Hepatocyte (in vitro differentiated cells): ENCODE measurements around the gene LCN12. TPM values are rescaled to one million over a fixed set of nuclear protein-coding genes. Genes with fewer than 3 reads are reported as not detected.

Experiments used
- DNase-seq: peaks from one replicate; pipeline ENCODE4 v3.0.0-alpha.2; 2016; ENCODE audit warnings: low spot score
- H2AFZ ChIP-seq: fragments of 200-600 bp; sonication (generic); 2 replicates; pipeline ENCODE4 v1.6.0; 2016; ENCODE audit warnings: antibody characterized with exemption, mild to moderate bottlenecking
- H3K27ac ChIP-seq: fragments of 200-600 bp; sonication (generic); 2 replicates; pipeline ENCODE4 v1.5.1; 2016; ENCODE audit warnings: mild to moderate bottlenecking
- H3K27me3 ChIP-seq: fragments of 200-600 bp; sonication (generic); 2 replicates; pipeline ENCODE4 v1.6.1; 2016
- H3K36me3 ChIP-seq: fragments of 200-600 bp; sonication (generic); replicated peaks from 2 replicates; pipeline ENCODE4 v1.5.1; 2016; ENCODE audit warnings: low read depth; ENCODE audit not compliant: insufficient read depth
- H3K4me1 ChIP-seq: fragments of 200-600 bp; sonication (generic); 2 replicates; pipeline ENCODE4 v1.5.1; 2016; ENCODE audit warnings: mild to moderate bottlenecking, moderate library complexity; ENCODE audit not compliant: insufficient read depth
- H3K4me2 ChIP-seq: fragments of 200-600 bp; sonication (generic); 2 replicates; pipeline ENCODE4 v1.6.0; 2016
- H3K4me3 ChIP-seq: fragments of 200-600 bp; sonication (generic); 2 replicates; pipeline ENCODE4 v1.5.1; 2016; ENCODE audit warnings: mild to moderate bottlenecking
- H3K79me2 ChIP-seq: fragments of 200-600 bp; sonication (generic); 2 replicates; pipeline ENCODE4 v1.6.0; 2017; ENCODE audit warnings: mild to moderate bottlenecking
- H3K9me2 ChIP-seq: fragments of 200-600 bp; sonication (generic); replicated peaks from 2 replicates; pipeline ENCODE4 v1.6.0; 2017; ENCODE audit warnings: mild to moderate bottlenecking; ENCODE audit not compliant: insufficient read depth
- H3K9me3 ChIP-seq: fragments of 200-600 bp; sonication (generic); 2 replicates; pipeline ENCODE4 v1.5.1; 2016; ENCODE audit warnings: low read depth, mild to moderate bottlenecking
- H4K20me1 ChIP-seq: fragments of 200-600 bp; sonication (generic); 2 replicates; pipeline ENCODE4 v1.6.0; 2016; ENCODE audit warnings: mild to moderate bottlenecking; ENCODE audit not compliant: insufficient read depth, poor library complexity, severe bottlenecking
- EZH2 ChIP-seq: fragments of 200-600 bp; sonication (generic); IDR thresholded peaks from 2 replicates; pipeline ENCODE4 v1.6.1; 2016; ENCODE audit warnings: antibody characterized with exemption, mild to moderate bottlenecking, borderline replicate concordance
- EZH2phosphoT487 ChIP-seq: fragments of 200-600 bp; sonication (generic); IDR thresholded peaks from one replicate; pipeline ENCODE4 v1.6.1; 2018; ENCODE audit warnings: antibody characterized with exemption, mild to moderate bottlenecking, low read depth, moderate library complexity; ENCODE audit not compliant: unreplicated experiment, severe bottlenecking
- WGBS: methylation state at CpG from one replicate; pipeline ENCODE4 v1.1.6; 2016; ENCODE audit warnings: low lambda C conversion rate; ENCODE audit errors: missing lambda C conversion rate; 5-methylcytosine and 5-hydroxymethylcytosine counted together
- polyA plus RNA-seq: library from polyadenylated mRNA; unstranded; fragments of >200 nt; fragmentation: Nextera tagmentation; extraction: Ambion mirVana; gene quantifications from 2 replicates; pipeline ENCODE4 v1.2.1, GENCODE V29; 2016
- total RNA-seq: library from RNA; depleted of rRNA; stranded (reverse); fragments of >200 nt; gene quantifications from 2 replicates; pipeline ENCODE4 v1.2.3, GENCODE V29; 2014
- TF ChIP-seq, protein P1 (sequence below): fragments of 200-600 bp; sonication (generic); IDR thresholded peaks from 2 replicates; pipeline ENCODE4 v1.5.1; 2016; ENCODE audit warnings: antibody characterized with exemption, mild to moderate bottlenecking; ENCODE audit not compliant: poor library complexity

LCN12 gene
- total and polyA plus RNA-seq, 2 experiments from 2014 or later: 4.1 to 27.4 TPM

GRCh38 chr9:136981588-136982231, 29.6 kb downstream of the LCN12 start:
- no peak overlapping the region for H3K4me3 ChIP-seq
- TF ChIP-seq, protein P1, sequence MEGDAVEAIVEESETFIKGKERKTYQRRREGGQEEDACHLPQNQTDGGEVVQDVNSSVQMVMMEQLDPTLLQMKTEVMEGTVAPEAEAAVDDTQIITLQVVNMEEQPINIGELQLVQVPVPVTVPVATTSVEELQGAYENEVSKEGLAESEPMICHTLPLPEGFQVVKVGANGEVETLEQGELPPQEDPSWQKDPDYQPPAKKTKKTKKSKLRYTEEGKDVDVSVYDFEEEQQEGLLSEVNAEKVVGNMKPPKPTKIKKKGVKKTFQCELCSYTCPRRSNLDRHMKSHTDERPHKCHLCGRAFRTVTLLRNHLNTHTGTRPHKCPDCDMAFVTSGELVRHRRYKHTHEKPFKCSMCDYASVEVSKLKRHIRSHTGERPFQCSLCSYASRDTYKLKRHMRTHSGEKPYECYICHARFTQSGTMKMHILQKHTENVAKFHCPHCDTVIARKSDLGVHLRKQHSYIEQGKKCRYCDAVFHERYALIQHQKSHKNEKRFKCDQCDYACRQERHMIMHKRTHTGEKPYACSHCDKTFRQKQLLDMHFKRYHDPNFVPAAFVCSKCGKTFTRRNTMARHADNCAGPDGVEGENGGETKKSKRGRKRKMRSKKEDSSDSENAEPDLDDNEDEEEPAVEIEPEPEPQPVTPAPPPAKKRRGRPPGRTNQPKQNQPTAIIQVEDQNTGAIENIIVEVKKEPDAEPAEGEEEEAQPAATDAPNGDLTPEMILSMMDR: no peak
- no peak for TF ChIP-seq EZH2
- TF ChIP-seq EZH2phosphoT487: no peak
- H3K27ac ChIP-seq: no peak overlapping the region
- no peaks in the 10 kb centered on the region for H3K9me2 ChIP-seq
- no peak overlapping the region for H3K4me2 ChIP-seq
- no peak overlapping the region for H2AFZ ChIP-seq
- no peaks in the 10 kb centered on the region for H3K9me3 ChIP-seq
- WGBS: 62% methylated on average over 9 of the region's 17 CpGs
- no peaks in the 10 kb centered on the region for H3K79me2 ChIP-seq
- no peaks in the 10 kb centered on the region for H4K20me1 ChIP-seq
- no peak for DNase-seq
- H3K4me1 ChIP-seq: peaks cover 3% of the 10 kb centered on the region
- H3K27me3 ChIP-seq: peaks cover 15% of the 10 kb centered on the region
- H3K36me3 ChIP-seq: no peaks in the 10 kb centered on the region

GRCh38 chr9:136982232-136983051, 30.4 kb downstream of the LCN12 start, which contains the start of gene LCNL1:
Gene LCNL1 (plus strand): TSS chr9:136982993. CDS start chr9:136983587, 594 bp downstream.
- no peak within 1 kb of the TSS for H3K27ac ChIP-seq
- H2AFZ ChIP-seq: no peak within 1 kb of the TSS
- no peaks in the 10 kb centered on the region for H3K36me3 ChIP-seq
- H3K9me2 ChIP-seq: no peaks in the 10 kb centered on the region
- DNase-seq: no peak
- H3K4me3 ChIP-seq: no peak within 1 kb of the TSS
- no peaks in the 10 kb centered on the region for H3K9me3 ChIP-seq
- no peaks in the 10 kb centered on the region for H4K20me1 ChIP-seq
- peaks cover 3% of the 10 kb centered on the region for H3K4me1 ChIP-seq
- no peak within 1 kb of the TSS for H3K4me2 ChIP-seq
- TF ChIP-seq EZH2 (no peak), EZH2phosphoT487 (no peak)
- TF ChIP-seq, protein P1: no peak
- H3K79me2 ChIP-seq: no peaks in the 10 kb centered on the region
- 89% methylated on average over 18 of the region's 18 CpGs for WGBS
- peaks cover 15% of the 10 kb centered on the region for H3K27me3 ChIP-seq

GRCh38 chr9:136983167-136983566, 31.1 kb downstream of the LCN12 start:
- Histone ChIP-seq H3K79me2 (no peaks in the 10 kb centered on the region), H3K4me2 (no peak overlapping the region), H3K36me3 (no peaks in the 10 kb centered on the region), H4K20me1 (no peaks in the 10 kb centered on the region), H3K27ac (no peak overlapping the region), H3K9me2 (no peaks in the 10 kb centered on the region), H3K27me3 (peaks cover 15% of the 10 kb centered on the region), H3K4me1 (peaks cover 3% of the 10 kb centered on the region), H2AFZ (no peak overlapping the region), H3K9me3 (no peaks in the 10 kb centered on the region), H3K4me3 (no peak overlapping the region)
- DNase-seq: no peak
- TF ChIP-seq EZH2phosphoT487 (no peak), EZH2 (no peak)
- TF ChIP-seq, protein P1: no peak
- whole genome bisulfite sequencing: 95% methylated on average over 9 of the region's 9 CpGs
